ENCODE data around the gene ZNF865. TPM values are rescaled to one million over a fixed set of nuclear protein-coding genes. Genes with fewer than 3 reads are reported as not detected.

ZNF865 gene
- total and polyA plus RNA-seq, 12 donors: 0.72 to 24.7 (median 10.6) TPM

GRCh38 chr19:55593096-55593772 is 12.2 kb upstream of the ZNF865 start:
- TF ChIP-seq POLR2A (IDR thresholded peaks at IDR 0.05) (no peak), CTCF (IDR thresholded peaks at IDR 0.05) (no peak)
- no peak for DNase-seq
- Histone ChIP-seq H3K4me1 (replicated peaks in 1 of 2) (no peaks in the 10 kb centered on the region), H3K27ac (no peak overlapping the region), H3K4me3 (no peak overlapping the region), H3K27me3 (no peaks in the 10 kb centered on the region), H3K9me3 (replicated peaks in 1 of 3) (no peaks in the 10 kb centered on the region), H3K36me3 (replicated peaks in 1 of 2) (peaks cover 0 to 19% of the 10 kb centered on the region in 2 donors)
- intact Hi-C loops (cut with DNase I): no loop called here
- WGBS, 4 donors: 83 to 90% (median 85%) methylated on average over 12 to 68 of the region's 68 CpGs

GRCh38 chr19:55594996-55595545 is 10.4 kb upstream of the ZNF865 start:
- intact Hi-C loops (cut with DNase I): no loop called here
- no peak for DNase-seq
- Histone ChIP-seq H3K9me3 (replicated peaks in 1 of 3) (no peaks in the 10 kb centered on the region), H3K4me1 (replicated peaks in 1 of 2) (no peaks in the 10 kb centered on the region), H3K4me3 (no peak overlapping the region), H3K36me3 (replicated peaks in 1 of 2) (peaks cover 0 to 19% of the 10 kb centered on the region in 2 donors), H3K27ac (no peak overlapping the region), H3K27me3 (no peaks in the 10 kb centered on the region)
- TF ChIP-seq CTCF (IDR thresholded peaks at IDR 0.05) (no peak), POLR2A (IDR thresholded peaks at IDR 0.05) (no peak)
- WGBS, 4 donors: 92 to 97% (median 93%) methylated on average over 4 of the region's 4 CpGs

- TF ChIP-seq POLR2A (IDR thresholded peaks at IDR 0.05) (no peak), CTCF (IDR thresholded peaks at IDR 0.05) (no peak)
- Histone ChIP-seq H3K4me3 (no peak overlapping the region), H3K36me3 (replicated peaks in 1 of 2) (peaks cover 0 to 19% of the 10 kb centered on the region in 2 donors), H3K27me3 (no peaks in the 10 kb centered on the region), H3K9me3 (replicated peaks in 1 of 3) (no peaks in the 10 kb centered on the region), H3K4me1 (replicated peaks in 1 of 2) (peaks cover 7% of the 10 kb centered on the region in 2 donors), H3K27ac (no peak overlapping the region)
- 90 to 96% (median 95%) methylated on average over 3 of the region's 3 CpGs for WGBS, 4 donors
- no peak for DNase-seq
- intact Hi-C loops (cut with DNase I): no loop called here
Observed at GRCh38 chr19:55596304-55596703, 9.1 kb upstream of the ZNF865 start.

GRCh38 chr19:55597501-55597921 is 7.9 kb upstream of the ZNF865 start:
- no peak overlapping the region for H3K27ac ChIP-seq
- peaks cover 0 to 13% of the 10 kb centered on the region in 2 donors for H3K36me3 ChIP-seq (replicated peaks in 1 of 2)
- TF ChIP-seq POLR2A (IDR thresholded peaks at IDR 0.05) (no peak), CTCF (IDR thresholded peaks at IDR 0.05) (no peak)
- intact Hi-C loops (cut with DNase I): no loop called here
- H3K4me3 ChIP-seq: no peak overlapping the region
- no peaks in the 10 kb centered on the region for H3K27me3 ChIP-seq
- no peaks in the 10 kb centered on the region for H3K9me3 ChIP-seq (replicated peaks in 1 of 3)
- H3K4me1 ChIP-seq (replicated peaks in 1 of 2): peaks cover 7 to 9% of the 10 kb centered on the region in 2 donors
- peak in 1 of 7 donors; percentile 47 for DNase-seq
- 96 to 97% (median 96%) methylated on average over 13 to 30 of the region's 30 CpGs for WGBS, 4 donors

Data from adrenal gland (tissue), 12 donors.